RCC 7860 (cell line): ENCODE measurements around the gene GPR151.
A peak's percentile ranks its signal among the peaks of the same experiment; 100 is the strongest.

Experiments used
- DNase-seq: peaks from one replicate; pipeline ENCODE4 v3.0.0-alpha.2; 2015; ENCODE audit warnings: low spot score
- FAIRE-seq: peaks from 2 replicates; lab custom pipeline; 2012; peaks lifted over from hg19 to GRCh38; lab: Jason Lieb, UNC

Gene GPR151

GRCh38 chr5:146521403-146522106, 5.6 kb upstream of the GPR151 start:
- no peak for FAIRE-seq
- DNase-seq: no peak

GRCh38 chr5:146520731-146521130, 4.7 kb upstream of the GPR151 start:
- DNase-seq (no peak), FAIRE-seq (no peak)

- DNase-seq: no peak
- FAIRE-seq: no peak
These were observed 3.6 kb upstream of the GPR151 start for GRCh38 chr5:146519554-146519953.

GRCh38 chr5:146515473-146516150, 378 bp downstream of the GPR151 start:
- FAIRE-seq (no peak), DNase-seq (no peak)

- DNase-seq (no peak), FAIRE-seq (no peak)
These were observed 1.4 kb downstream of the GPR151 start for GRCh38 chr5:146514575-146514974.

GRCh38 chr5:146513462-146513861, 2.5 kb downstream of the GPR151 start:
- DNase-seq: no peak
- no peak for FAIRE-seq

GRCh38 chr5:146510559-146511125, 5.3 kb downstream of the GPR151 start:
- no peak for DNase-seq
- no peak for FAIRE-seq

GRCh38 chr5:146507428-146507827, 8.6 kb downstream of the GPR151 start:
- DNase-seq: no peak
- no peak for FAIRE-seq

GRCh38 chr5:146499680-146500079, 16.3 kb downstream of the GPR151 start:
- FAIRE-seq: no peak

GRCh38 chr5:146494656-146495055, 21.3 kb downstream of the GPR151 start:
- FAIRE-seq (no peak), DNase-seq (no peak)

More at GRCh38 chr5:146499680-146500079, 16.3 kb downstream of the GPR151 start:
- DNase-seq: no peak

- FAIRE-seq: no peak
- DNase-seq: no peak
These were observed 25.7 kb downstream of the GPR151 start for GRCh38 chr5:146490089-146490843.

- no peak for FAIRE-seq
- no peak for DNase-seq
These were observed 31.1 kb downstream of the GPR151 start for GRCh38 chr5:146484714-146485391.

- FAIRE-seq (no peak), DNase-seq (no peak)
These were observed 33.2 kb downstream of the GPR151 start for GRCh38 chr5:146482775-146483174.

- DNase-seq (no peak), FAIRE-seq (no peak)
These were observed 40.1 kb downstream of the GPR151 start for GRCh38 chr5:146475906-146476305.

GRCh38 chr5:146475190-146475780, 40.7 kb downstream of the GPR151 start:
- FAIRE-seq: no peak
- DNase-seq: no peak

- FAIRE-seq (no peak), DNase-seq (no peak)
These were observed 41.9 kb downstream of the GPR151 start for GRCh38 chr5:146474065-146474464.

GRCh38 chr5:146467760-146468159, 48.2 kb downstream of the GPR151 start:
- no peak for DNase-seq
- FAIRE-seq: no peak

GRCh38 chr5:146466521-146467349, 49.3 kb downstream of the GPR151 start:
- no peak for DNase-seq
- peak; percentile 76 for FAIRE-seq

- DNase-seq: no peak
- FAIRE-seq: no peak
These were observed 52.5 kb downstream of the GPR151 start for GRCh38 chr5:146463446-146463845.
